Measurements from ENCODE around the gene ARMC3. TPM values are rescaled to one million over a fixed set of nuclear protein-coding genes. Genes with fewer than 3 reads are reported as not detected.

ARMC3 gene
- total and polyA plus RNA-seq, 9 of the 15 experiments (the other 6 are each of a cell fraction or from before 2014, with no cell fraction given), result 0.33 to 1.1 (median 0.62) TPM

GRCh38 chr10:23065181-23065948 is 137.5 kb downstream of the ARMC3 start (continued):
- TF ChIP-seq PATZ1 (CRISPR knock-in tag; IDR thresholded peaks at IDR 0.05; ENCODE audit: borderline replicate concordance) (no peak), PHF20 (IDR thresholded peaks at IDR 0.05; ENCODE audit: partially characterized antibody) (no peak), ZFP36 (IDR thresholded peaks at IDR 0.05; ENCODE audit: low read depth, low read length, partially characterized antibody) (no peak), NEUROD1 (IDR thresholded peaks at IDR 0.05; ENCODE audit: borderline replicate concordance, low read depth, low read length, partially characterized antibody) (no peak), IRF2 (CRISPR knock-in tag; IDR thresholded peaks at IDR 0.05) (no peak), CTBP1 (IDR thresholded peaks at IDR 0.05; ENCODE audit: borderline replicate concordance) (no peak), USF1 (CRISPR knock-in tag; IDR thresholded peaks at IDR 0.05) (0 out of 2 replicates have a peak, but pooled peaks have one; percentile 19), TAL1 (IDR thresholded peaks at IDR 0.05) (no peak), NUFIP1 (IDR thresholded peaks at IDR 0.05; ENCODE audit: partially characterized antibody) (no peak), ATF1 (CRISPR knock-in tag; IDR thresholded peaks at IDR 0.05) (no peak), ATF1 (tag; IDR thresholded peaks at IDR 0.05) (no peak), GATAD2A (IDR thresholded peaks at IDR 0.05) (no peak), SETDB1 (IDR thresholded peaks at IDR 0.05; ENCODE audit: low read length) (no peak), GATA2 (CRISPR knock-in tag; IDR thresholded peaks at IDR 0.05) (no peak), NR4A1 (CRISPR knock-in tag; IDR thresholded peaks at IDR 0.05) (0 out of 2 replicates have a peak, but pooled peaks have one; percentile 8), NR4A1 (tag; IDR thresholded peaks at IDR 0.05) (no peak), BRCA1 (IDR thresholded peaks at IDR 0.05) (no peak), BRCA1 (CRISPR knock-in tag; IDR thresholded peaks at IDR 0.05) (no peak), PHB2 (IDR thresholded peaks at IDR 0.05; ENCODE audit: low read depth) (no peak), AFF1 (IDR thresholded peaks at IDR 0.05; ENCODE audit: low read depth in 1 of 2, partially characterized antibody in 2 of 2) (no peak), ZNF134 (CRISPR knock-in tag; conservative IDR thresholded peaks at IDR 0.05) (no peak)
- TF ChIP-seq, protein P1, sequence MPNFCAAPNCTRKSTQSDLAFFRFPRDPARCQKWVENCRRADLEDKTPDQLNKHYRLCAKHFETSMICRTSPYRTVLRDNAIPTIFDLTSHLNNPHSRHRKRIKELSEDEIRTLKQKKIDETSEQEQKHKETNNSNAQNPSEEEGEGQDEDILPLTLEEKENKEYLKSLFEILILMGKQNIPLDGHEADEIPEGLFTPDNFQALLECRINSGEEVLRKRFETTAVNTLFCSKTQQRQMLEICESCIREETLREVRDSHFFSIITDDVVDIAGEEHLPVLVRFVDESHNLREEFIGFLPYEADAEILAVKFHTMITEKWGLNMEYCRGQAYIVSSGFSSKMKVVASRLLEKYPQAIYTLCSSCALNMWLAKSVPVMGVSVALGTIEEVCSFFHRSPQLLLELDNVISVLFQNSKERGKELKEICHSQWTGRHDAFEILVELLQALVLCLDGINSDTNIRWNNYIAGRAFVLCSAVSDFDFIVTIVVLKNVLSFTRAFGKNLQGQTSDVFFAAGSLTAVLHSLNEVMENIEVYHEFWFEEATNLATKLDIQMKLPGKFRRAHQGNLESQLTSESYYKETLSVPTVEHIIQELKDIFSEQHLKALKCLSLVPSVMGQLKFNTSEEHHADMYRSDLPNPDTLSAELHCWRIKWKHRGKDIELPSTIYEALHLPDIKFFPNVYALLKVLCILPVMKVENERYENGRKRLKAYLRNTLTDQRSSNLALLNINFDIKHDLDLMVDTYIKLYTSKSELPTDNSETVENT (CRISPR knock-in tag; IDR thresholded peaks at IDR 0.05), result no peak

Data from K562 (cell line).